ENCODE data around the gene PRKD2.
"Not testable (repeated sequence)": the region's sequence is repeated elsewhere in the genome, so short reads cannot be mapped to it uniquely, and the experiment has no call there.

PRKD2 gene

GRCh38 chr19:46714444-46715106 lies 2.3 kb downstream of the PRKD2 start:
- no peaks in the 10 kb centered on the region for H3K9me3 ChIP-seq (ENCODE audit: severe bottlenecking)
- H3K36me3 ChIP-seq: peaks cover 14% of the 10 kb centered on the region
- H3K27ac ChIP-seq: no peak overlapping the region
- H3K4me3 ChIP-seq (ENCODE audit: low read depth, low read length): no peak overlapping the region
- no peak for DNase-seq
- TF ChIP-seq CTCF (IDR thresholded peaks at IDR 0.05; ENCODE audit: low read depth, low read length): no peak
- no peaks in the 10 kb centered on the region for H3K27me3 ChIP-seq (ENCODE audit: insufficient read depth, low read depth, severe bottlenecking)

- H3K4me3 ChIP-seq (ENCODE audit: low read depth, low read length): no peak overlapping the region
- peaks cover 18% of the 10 kb centered on the region for H3K36me3 ChIP-seq
- no peaks in the 10 kb centered on the region for H3K9me3 ChIP-seq (ENCODE audit: severe bottlenecking)
- TF ChIP-seq CTCF (IDR thresholded peaks at IDR 0.05; ENCODE audit: low read depth, low read length): no peak
- DNase-seq: no peak
- no peak overlapping the region for H3K27ac ChIP-seq
- H3K27me3 ChIP-seq (ENCODE audit: insufficient read depth, low read depth, severe bottlenecking): no peaks in the 10 kb centered on the region
Measured at GRCh38 chr19:46713781-46714443, 3.0 kb downstream of the PRKD2 start.

- not testable (repeated sequence) for H3K27me3 ChIP-seq (ENCODE audit: insufficient read depth, low read depth, severe bottlenecking); H3K27ac ChIP-seq; H3K9me3 ChIP-seq (ENCODE audit: severe bottlenecking); DNase-seq; H3K4me3 ChIP-seq (ENCODE audit: low read depth, low read length)
- peaks cover 12% of the 10 kb centered on the region for H3K36me3 ChIP-seq
Measured at GRCh38 chr19:46712768-46713338, 4.1 kb downstream of the PRKD2 start.

- H3K27ac ChIP-seq: no peak overlapping the region
- no peak overlapping the region for H3K4me3 ChIP-seq (ENCODE audit: low read depth, low read length)
- TF ChIP-seq CTCF (IDR thresholded peaks at IDR 0.05; ENCODE audit: low read depth, low read length): no peak
- H3K36me3 ChIP-seq: peaks cover 14% of the 10 kb centered on the region
- no peak for DNase-seq
- H3K27me3 ChIP-seq (ENCODE audit: insufficient read depth, low read depth, severe bottlenecking): no peaks in the 10 kb centered on the region
- H3K9me3 ChIP-seq (ENCODE audit: severe bottlenecking): no peaks in the 10 kb centered on the region
Measured at GRCh38 chr19:46710687-46711086, 6.2 kb downstream of the PRKD2 start.

- no peaks in the 10 kb centered on the region for H3K9me3 ChIP-seq (ENCODE audit: severe bottlenecking)
- no peak overlapping the region for H3K4me3 ChIP-seq (ENCODE audit: low read depth, low read length)
- H3K36me3 ChIP-seq: peaks cover 40% of the 10 kb centered on the region
- peak; percentile 89 for TF ChIP-seq CTCF (IDR thresholded peaks at IDR 0.05; ENCODE audit: low read depth, low read length)
- H3K27me3 ChIP-seq (ENCODE audit: insufficient read depth, low read depth, severe bottlenecking): no peaks in the 10 kb centered on the region
- peak; percentile 69 for DNase-seq
- no peak overlapping the region for H3K27ac ChIP-seq
Measured at GRCh38 chr19:46704379-46705076, 12.4 kb downstream of the PRKD2 start.

- no peak overlapping the region for H3K4me3 ChIP-seq (ENCODE audit: low read depth, low read length)
- H3K27me3 ChIP-seq (ENCODE audit: insufficient read depth, low read depth, severe bottlenecking): no peaks in the 10 kb centered on the region
- H3K27ac ChIP-seq: no peak overlapping the region
- no peak for TF ChIP-seq CTCF (IDR thresholded peaks at IDR 0.05; ENCODE audit: low read depth, low read length)
- DNase-seq: no peak
- H3K36me3 ChIP-seq: peaks cover 67% of the 10 kb centered on the region
- H3K9me3 ChIP-seq (ENCODE audit: severe bottlenecking): no peaks in the 10 kb centered on the region
Measured at GRCh38 chr19:46700704-46701103, 16.2 kb downstream of the PRKD2 start.

Measured in WERI-Rb-1 (cell line).